ENCODE results near the gene TMEM17.

TMEM17 gene

DNA sequence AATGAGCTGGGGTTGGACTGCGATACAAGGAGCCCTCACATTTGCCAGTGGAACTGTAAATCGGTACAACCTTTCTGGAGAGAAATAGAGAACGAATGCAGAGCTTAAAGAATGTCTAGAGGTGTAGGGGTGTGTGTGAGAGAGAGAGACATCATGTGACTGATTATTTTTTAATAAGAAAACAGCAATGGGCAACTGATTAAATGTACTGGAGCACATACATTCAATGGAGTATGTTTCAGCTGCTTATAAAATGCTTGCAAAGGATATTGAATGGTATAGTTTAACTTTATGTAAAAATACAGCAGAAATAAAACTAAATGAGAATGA lies 391 bp upstream of the TMEM17 start:
- DNase-seq = no peak

DNA sequence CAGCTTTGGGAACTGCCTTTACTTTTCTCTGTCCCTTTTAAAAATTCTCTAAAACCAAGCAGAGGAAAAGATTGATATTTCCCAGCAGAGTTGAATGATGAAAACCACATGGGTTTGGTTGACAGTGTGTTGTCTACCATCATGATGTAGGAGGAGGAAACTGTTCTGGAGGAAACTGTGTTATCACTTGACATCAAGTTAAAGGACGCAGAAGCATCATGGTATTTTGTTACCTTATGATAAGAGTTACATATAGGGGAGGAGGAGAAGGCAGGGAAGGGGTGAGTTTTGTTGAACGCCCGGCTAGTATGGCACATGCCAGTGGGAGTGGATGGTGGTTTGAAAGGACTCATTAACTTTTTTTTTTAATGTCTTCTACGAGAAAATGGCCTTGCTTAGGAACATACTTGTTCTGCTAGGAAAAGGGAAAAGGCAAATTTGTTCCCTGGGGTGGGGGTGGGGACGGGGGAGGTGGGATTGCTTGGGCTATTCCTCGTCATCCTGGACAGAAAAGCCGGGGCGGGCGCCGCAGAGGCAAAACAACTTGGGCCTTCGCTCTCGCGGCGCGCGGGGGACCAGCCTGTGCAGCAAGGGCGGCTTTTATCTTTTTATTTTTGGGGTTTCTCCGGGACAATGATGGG lies 766 bp downstream of the TMEM17 start:
- peak in 1 of 2 experiments; percentile 80 for DNase-seq

DNA sequence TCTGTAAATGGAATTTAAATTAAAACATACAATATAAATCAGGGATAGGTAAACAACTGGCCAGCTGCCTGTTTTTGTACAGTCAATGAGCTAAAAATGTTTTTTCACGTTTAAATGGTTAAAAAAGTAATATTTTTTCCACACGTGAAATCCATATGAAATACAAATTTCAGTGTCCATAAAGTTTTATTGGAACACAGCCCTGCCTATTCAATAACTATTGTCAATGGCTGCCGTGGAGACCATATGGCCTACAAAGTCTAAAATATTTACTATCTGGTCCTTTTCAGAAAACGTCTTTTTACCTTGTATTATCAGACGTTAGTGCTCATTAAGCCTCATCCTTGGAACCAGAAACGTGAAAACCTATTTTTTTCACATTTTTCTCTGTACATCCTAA lies 1.3 kb downstream of the TMEM17 start:
- peak in 1 of 2 experiments; percentile 17 for DNase-seq

DNA sequence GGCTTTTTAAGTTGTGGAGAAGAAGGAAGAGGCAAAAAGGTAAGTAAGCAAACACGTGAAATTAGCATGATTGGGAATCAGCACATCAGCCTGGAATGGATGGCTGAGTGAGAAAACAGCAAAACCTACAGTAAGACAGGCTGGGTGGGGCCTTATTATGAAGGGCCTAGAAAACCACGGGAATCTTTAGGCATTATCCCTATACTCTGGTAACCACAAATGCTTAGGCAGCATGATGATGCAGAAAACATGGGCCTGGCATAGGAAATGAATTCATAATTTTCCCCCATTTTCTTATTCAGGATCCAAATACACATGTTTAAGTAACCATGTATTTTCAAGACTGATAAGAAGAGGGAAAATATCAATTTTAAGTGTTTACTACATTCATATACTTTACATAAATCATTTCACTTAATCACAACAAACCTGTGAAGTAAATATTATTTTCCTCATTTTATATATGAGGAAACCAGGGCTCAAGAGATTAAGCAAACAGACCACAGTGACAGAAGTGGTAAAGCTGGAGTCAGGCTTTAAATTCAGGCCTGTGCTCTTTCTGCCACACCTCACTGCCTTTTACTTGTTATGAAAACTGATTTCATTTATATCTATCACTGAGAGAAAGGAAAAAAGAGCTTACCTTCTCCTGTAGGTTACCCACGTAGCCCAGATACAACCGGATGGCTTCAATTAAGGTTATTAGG lies 4.0 kb downstream of the TMEM17 start:
- no peak for DNase-seq

DNA sequence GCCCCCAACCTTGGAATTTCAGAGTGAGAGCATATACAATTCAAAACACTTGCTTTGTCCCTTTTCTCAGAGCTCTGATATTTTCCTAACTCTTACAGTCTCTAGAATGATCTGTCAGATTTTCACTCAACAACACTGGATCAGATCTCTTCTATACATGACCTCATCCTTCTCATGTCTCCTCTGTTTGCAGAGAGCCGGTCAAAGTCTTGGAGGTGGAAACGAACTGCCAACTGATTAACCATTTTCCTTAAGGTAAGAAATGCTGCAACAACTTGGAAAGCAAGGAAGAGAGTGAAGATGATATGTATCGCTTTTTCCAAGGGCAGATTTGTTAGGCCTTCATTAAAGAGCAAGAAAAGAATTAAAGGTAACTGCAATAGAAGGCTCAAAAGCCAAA lies 4.9 kb downstream of the TMEM17 start:
- no peak for DNase-seq

DNA sequence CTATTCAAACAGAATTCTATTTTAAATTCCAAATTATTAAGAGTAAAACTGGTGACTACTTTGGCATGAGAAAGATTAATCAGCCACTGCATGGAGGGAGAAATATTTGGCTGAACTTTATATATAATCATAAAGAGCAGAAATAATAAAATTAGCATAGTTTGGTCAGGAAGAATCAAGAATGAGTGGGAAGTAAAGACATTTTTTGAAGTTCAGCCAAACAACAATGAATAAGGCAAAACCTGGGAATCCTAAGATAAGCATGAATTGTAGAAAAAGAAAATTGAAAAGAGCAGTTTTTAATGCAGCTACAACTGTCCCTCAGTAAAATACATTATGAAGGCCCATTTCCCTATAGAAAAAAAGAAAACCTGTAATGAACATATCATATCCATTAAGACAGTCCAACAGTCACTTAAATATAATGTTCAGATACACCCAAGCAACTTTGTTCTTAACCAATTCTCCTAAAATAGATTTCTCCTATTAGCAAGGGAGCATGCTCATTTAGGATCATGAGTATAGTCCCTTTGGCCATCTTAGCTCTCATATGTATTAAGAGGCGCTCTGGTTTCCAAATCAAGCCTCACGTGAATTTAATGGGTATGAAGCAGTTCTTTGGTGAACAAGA lies 6.5 kb downstream of the TMEM17 start:
- DNase-seq = no peak

DNA sequence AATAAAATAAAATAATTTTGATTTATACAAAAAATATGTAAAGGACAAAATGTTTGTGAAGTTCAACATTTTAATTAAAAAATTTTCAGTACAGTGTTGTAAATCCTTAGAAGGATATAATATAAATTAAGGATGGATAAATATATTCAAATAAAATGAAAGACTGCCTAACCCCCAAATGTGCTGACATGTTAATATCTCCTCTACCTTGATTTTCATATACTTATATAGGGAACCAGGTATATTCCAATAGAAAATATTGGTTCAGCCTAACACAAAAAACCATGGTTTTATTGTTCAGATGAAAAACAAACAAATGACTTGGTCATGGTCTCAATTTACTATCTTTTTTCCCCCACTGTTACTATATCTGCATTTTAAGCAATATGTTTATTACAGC lies 7.3 kb downstream of the TMEM17 start:
- DNase-seq = no peak

DNA sequence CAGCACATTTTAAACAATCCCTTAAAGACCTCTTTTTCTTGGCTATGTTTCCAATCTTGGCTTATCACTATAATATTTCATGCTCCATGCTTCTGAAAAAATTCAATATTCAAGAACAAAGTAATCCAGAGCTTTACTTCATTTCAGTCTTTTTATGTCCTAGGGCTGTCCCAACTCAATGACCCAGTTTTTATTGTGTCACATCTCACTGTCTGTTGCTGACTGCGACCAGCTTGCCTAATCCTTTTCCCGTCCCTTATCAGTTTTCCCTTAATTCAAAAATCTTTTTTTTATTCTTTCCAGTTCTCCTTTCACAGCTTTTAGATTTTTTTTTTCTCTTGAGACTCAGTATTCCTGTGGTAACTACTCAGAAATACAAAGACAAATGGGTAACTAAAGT lies 10.2 kb downstream of the TMEM17 start:
- DNase-seq = no peak

DNA sequence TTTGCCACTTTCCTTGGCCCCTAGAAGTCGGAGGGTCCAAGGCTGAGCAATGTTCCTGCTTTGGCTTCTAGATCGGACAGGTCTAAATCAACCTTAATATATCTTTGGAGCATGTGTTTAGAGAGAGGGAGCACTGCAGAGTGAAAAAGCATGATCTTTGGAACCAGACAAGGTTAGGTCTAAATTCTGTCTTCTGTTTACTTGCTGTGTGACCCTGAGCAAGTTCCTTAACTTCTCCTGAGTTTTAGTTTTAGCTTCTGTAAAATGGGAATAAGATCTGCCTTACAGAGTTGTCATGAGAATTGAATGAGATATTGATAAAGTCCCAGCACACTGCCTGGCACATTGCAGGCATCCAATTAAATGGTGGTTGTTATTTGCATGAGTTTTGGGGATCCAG lies 13.9 kb downstream of the TMEM17 start:
- no peak for DNase-seq

DNA sequence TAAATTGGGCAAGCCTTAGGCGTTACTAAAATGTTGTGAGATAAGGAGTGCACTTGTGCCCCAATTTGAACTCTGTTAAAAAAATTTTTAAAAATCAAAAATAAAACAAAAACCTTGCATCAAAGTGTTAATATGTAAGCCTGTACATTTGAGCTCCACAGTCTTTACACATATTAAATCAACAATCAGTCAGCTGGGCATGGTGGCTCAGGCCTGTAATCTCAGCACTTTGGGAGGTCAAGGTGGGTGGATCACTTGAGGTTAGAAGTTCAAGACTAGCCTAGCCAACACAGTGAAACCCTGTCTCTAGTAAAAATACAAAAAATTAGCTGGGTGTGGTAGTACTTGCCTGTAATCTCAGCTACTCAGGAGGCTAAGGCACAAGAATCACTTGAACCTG lies 16.3 kb downstream of the TMEM17 start:
- DNase-seq = no peak

DNA sequence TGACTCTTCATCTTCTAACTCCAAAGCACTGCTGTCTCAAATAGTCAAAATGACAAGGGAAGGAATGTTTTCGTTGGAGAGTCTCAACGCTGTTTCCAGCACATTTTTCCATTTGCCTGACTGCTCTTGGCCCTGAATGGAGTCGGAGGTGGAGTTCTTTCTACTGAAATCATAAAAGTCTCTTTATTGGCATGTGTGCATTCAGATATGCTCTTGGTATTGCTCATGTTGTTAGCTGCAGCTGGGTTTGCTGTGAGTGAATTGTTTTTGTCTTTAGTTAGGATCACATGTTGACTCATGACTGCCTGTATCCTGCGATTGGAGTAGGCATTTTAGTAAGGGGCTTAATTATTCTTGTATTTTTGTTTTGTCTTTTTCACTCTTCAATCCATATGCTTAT lies 16.8 kb downstream of the TMEM17 start:
- DNase-seq = no peak

DNA sequence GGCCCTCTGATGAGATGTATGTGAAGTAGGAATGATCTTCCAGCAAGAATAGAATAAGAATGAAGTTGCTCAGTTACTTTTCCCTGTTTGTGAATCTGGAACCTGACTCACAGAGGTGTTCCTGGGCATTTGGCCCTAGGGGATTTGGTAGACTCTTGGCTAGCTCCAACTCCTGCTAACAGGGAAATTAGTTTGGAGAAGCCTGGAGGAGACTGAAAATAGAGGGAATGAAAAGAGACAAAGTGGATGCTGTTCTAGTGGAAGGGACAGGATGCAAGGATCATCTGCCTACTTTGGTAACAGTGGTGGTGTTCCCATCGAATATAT lies 19.6 kb downstream of the TMEM17 start:
- no peak for DNase-seq

DNA sequence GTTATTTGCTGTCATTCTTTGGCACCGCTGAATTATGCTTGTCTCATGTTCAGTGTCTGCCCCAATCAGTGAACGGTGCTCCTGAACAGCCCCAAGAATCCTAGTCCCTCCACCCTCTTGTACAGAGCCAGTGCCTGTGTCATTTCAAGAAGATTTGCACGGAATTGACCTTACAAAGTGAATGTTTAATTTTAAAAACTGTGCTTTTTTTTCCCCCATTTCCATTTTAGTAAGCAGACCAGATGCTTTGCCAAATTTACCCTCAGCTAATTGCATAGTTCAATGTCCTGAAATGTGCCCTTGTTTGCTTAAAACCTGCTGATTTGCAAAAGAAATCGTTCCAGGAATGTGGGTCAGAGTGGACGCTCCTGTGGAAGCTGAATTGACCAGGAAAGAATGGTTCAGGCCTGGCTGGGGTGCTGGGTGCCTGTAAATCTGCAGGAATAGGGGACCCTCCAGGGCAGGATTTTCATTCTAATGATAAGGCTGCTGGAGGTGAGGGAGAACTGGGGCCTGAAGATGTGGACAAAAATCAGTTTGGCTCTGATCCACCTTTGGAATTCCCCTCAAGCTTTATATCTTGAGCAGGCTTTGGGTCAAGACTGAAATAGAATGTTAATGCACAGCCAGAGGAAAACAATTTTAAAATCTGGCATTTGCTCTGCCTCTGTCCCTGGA lies 20.1 kb downstream of the TMEM17 start:
- DNase-seq = peak in 1 of 2 experiments; percentile 17

DNA sequence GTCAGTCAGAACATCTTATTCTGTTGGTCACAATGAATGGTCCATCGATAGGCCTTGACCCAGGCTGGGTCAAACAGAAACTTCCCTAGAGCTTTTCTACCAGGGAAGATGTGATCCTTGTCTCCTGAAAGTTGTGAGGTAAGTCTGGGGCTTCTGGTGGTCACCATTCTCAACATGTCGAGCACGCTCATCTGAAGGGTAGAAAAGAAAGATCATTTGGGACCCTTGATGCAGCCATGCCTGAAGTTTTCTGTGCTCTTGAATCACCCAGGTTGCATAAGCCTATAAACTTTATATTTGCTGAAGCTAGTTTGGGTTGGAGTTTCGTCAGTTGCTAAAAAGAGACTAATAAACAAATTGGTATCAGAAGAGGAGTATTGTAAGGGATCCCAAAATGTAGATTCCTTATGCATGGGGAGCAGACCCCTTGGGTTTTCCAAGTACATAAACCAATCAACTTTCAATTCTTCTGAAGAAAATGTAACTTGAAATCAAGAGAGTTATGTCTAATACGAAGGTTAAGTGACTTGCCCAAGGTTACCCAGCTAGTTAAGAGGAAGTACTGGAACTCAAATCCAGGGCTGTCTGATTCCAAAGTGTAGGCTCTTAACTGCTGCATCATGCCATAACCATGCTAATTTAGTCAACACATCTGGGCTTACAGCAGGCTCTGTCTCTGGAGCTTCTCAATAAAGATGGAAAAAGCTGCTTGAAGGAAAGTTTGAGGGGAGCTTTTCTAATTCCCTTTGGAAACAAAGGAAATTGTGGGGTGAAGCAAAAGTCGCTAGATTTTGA lies 23.2 kb downstream of the TMEM17 start:
- no peak for DNase-seq

DNA sequence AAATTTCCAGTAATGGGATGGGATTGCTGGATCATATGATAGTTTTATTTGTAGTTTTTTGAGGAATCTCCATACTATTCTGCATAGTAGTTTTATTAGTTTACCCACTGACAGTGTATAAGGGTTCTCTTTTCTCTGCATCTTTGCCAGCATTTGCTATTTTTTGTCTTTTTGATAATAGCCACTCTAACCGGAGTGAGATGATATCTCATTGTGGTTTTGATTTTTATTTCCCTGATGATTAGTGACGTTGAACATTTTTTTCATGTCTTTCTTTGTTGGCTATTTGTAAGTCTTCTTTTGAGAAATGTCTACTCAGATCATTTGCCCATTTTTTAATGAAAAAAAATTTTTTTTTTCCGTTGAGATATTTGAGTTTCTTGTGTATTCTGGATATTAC lies 26.1 kb downstream of the TMEM17 start:
- DNase-seq = no peak

DNA sequence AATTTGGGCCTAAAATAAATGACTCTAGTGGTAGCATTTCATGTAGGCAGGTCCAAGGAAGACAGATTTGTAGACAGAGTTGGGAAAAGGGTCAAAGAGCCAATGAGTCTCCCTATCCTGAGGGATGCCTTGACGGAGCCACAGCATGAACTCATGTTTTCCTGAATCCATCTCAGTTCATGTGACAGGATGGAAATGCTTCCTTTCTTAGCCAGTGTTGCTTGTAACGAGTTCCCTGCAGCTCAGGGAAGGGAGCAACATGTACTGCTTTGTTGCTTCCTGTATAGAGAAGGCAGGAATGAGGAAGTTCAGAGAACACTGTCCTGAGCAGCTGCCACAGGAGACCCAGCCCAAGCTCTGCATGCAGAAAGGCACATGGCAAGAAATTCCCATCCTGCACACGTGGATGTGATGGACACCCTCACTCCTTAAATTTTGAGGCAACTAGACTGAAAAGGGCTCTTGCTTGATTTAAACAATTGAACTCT lies 27.9 kb downstream of the TMEM17 start:
- DNase-seq = peak in 1 of 2 experiments; percentile 6

DNA sequence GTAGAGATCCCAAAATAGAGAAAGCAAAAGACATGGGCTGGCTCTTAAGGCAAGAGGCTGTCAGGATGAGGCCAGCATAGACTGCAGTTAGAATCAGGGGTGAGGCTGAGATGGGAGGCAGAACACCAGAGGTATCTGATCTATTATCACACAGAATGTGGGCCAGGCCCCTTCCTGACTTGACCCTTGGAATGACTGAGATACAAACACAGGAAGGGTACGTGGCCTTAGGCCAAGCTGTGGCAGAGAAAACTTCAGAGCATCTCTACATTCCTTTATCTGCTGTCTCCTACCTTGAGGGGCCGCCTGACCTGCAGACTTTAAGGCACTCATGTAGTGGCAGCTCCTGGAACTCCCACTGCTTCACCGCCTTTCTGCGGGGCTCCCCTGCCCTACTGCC lies 28.4 kb downstream of the TMEM17 start:
- no peak for DNase-seq

DNA sequence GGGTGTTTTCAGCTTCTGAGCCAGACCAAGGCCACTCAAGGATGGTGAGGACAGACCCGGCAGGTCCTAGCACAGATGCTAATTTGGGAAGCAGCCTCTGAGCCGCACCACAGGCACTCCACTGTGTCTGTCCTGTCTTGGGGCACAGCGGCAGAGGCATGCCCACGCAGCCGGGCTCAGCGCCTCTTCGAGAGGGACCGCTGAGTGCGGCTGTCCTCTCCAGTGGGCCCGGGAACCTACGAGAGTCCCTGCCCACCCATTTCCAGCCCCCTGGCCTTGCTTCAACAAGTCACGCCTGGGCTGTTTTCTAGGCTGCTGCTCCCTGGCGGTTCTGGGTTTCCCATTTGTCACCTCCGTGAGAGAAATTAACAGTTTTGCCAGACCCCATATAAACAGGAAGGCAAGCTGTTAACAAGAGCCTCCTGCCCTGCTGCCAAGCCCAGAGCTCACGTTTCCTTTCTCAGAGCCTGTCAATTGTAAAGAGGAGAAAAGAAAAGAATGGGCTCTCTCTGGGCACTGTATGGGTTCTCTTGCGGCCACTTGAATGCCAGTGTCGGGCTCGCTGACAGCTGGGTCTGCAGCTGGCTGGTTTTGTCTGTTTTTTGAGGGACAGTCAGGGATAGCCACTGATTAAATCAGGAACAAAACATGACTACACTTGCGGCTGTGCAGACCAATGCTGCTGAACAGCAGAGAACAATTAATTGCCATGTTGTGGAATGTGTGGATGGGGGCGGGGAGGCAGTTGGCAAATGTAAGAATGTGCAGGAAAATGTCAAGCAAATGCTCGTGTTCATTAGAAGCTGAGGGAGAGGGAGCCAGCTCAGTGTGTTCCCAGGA lies 30.6 kb downstream of the TMEM17 start:
- DNase-seq = peak in 1 of 2 experiments; percentile 28

DNA sequence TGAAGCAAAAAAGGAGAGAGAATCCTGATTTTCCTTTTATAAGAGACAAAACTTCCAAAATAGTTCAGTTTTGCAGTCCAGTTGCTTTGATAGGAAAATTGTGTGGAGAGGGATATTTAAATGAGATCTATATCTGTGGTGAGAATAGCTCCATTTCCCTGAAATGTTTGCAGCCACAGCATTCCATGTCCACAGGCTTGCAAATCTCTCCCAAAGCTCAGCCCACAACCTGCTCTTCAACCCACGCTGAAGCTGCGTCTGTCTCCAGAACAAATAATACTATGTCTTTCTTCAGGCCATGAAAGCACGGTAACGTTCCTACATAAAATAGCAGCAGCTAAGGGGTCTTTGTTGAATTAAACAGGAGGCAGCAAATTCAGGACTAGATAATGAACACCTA lies 31.8 kb downstream of the TMEM17 start:
- peak; percentile 65 to 82 for DNase-seq

DNA sequence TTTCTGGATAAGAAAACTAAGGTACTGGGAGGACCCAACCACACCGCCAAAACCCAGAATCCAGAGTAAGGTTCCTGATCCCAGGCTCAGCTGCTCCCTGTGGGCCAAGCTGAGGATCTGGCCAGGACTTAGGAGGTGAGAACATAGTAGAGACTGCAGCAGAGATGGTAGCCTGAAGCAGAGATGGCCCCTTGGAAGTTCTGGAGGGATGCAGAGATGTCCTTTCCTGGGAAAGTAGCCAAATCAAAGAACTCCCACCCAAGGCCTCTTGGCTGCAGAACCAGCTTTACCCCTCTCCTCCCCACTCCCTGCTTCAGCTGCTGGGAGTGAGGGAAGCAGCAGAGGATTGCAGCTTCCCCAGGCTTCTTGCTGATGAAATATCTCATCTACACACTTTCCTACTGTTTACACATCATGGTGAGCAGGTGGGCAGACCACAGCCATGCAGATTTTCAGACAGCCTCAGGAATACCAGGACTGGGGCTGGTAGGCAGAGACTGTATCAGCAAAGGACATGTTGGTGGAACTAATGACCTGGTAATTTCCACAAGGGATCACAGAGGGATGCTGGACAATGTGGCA lies 32.7 kb downstream of the TMEM17 start:
- peak; percentile 66 to 82 for DNase-seq

DNA sequence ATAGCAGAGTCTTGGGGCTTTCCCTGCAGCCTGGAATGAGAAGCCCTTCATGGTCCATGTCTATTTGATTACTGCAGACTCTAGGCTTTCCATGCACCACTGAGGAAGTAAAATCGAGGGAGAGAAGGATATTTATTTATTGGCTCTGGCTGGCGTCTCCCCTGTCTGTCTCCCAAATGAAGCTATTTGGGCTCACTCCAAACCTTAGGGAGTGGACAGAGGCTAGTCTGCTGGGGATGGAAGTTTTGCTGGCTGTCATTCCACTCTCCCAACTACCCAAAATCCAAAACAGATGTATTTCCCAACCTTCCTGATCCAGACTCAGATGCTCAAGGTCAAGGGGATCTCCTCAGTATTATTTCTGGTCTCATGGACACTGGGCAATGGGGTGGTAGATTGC lies 33.7 kb downstream of the TMEM17 start:
- no peak for DNase-seq

DNA sequence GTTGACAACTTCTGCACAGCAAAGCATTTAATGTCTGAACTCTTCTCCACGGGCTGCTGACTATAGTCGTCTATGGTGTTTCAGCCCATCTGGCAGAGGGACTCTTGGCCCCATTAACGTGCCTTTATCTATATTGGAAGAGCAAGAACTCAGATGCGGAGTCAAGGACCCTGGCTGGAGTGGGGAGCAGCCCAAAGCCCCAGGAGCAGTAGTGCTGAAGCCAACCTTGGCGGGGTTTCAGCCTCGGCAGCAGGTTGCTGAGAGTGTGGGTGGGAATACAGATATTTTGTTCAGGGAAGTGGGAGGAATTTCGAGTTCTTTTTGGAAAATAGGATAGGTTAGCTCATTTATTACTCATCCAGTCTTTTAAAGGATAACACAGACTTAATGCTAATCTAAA lies 34.2 kb downstream of the TMEM17 start:
- no peak for DNase-seq

All from NCI-H526 (cell line).